Caco-2 (cell line): ENCODE data around the gene TEX22. TPM values are rescaled to one million over a fixed set of nuclear protein-coding genes. Genes with fewer than 3 reads are reported as not detected.

Experiments used
- BruUV-seq: library from RNA; stranded (reverse); fragments of 400-500 nt; replicated peaks from 2 replicates; lab custom pipeline; 2021; lab: Mats Ljungman, UMichigan
- CTCF ChIA-PET: fragments of 300-600 bp; sonication (Branson Sonifier 250); formaldehyde crosslinking; loops from one replicate; lab custom pipeline; 2022; ENCODE audit warnings: antibody characterized with exemption; lab: Charles Lee
- POLR2A ChIA-PET: fragments of 300-600 bp; sonication (Branson Sonifier 250); formaldehyde crosslinking; loops from one replicate; lab custom pipeline; 2022; ENCODE audit warnings: antibody characterized with exemption; lab: Charles Lee
- DNase-seq, 2 experiments: peaks; one replicate each; pipeline versions ENCODE4 v3.0.0 to v3.0.0-alpha.2; 2020 to 2022
- H3K27me3 ChIP-seq: replicated peaks from 2 replicates; pipeline ENCODE4 v1.6.0; 2011; ENCODE audit warnings: low read length; ENCODE audit not compliant: control insufficient read depth, insufficient read depth
- H3K36me3 ChIP-seq: 2 replicates; pipeline ENCODE4 v1.5.1; 2011; ENCODE audit warnings: low read length; ENCODE audit not compliant: control insufficient read depth, insufficient read depth
- H3K4me1 ChIP-seq: fragments of 250-450 bp; sonication (Bioruptor Pico); 2 replicates; pipeline ENCODE4 v1.5.1; 2020; ENCODE audit warnings: mild to moderate bottlenecking
- H3K4me3 ChIP-seq: 2 replicates; pipeline ENCODE4 v1.5.1; 2011; ENCODE audit warnings: low read depth, mild to moderate bottlenecking, control low read depth, low read length
- H3K9me3 ChIP-seq: fragments of 250-450 bp; sonication (Bioruptor Pico); 2 replicates; pipeline ENCODE4 v1.5.1; 2020; ENCODE audit warnings: mild to moderate bottlenecking, moderate library complexity
- H3K27ac Mint-ChIP-seq: one replicate; pipeline ENCODE4 v1.8.0; 2022; ENCODE audit warnings: mixed read lengths; ENCODE audit not compliant: unreplicated experiment
- H3K27me3 Mint-ChIP-seq: one replicate; pipeline ENCODE4 v1.8.0; 2022; ENCODE audit warnings: mixed read lengths; ENCODE audit not compliant: insufficient read depth, unreplicated experiment
- H3K36me3 Mint-ChIP-seq: one replicate; pipeline ENCODE4 v1.8.0; 2022; ENCODE audit warnings: mild to moderate bottlenecking, mixed read lengths; ENCODE audit not compliant: insufficient read depth, unreplicated experiment
- H3K4me1 Mint-ChIP-seq: one replicate; pipeline ENCODE4 v1.8.0; 2022; ENCODE audit warnings: low read depth, mixed read lengths; ENCODE audit not compliant: unreplicated experiment
- H3K4me3 Mint-ChIP-seq: one replicate; pipeline ENCODE4 v1.8.0; 2022; ENCODE audit warnings: mild to moderate bottlenecking, moderate library complexity, mixed read lengths; ENCODE audit not compliant: unreplicated experiment
- H3K9me3 Mint-ChIP-seq: one replicate; pipeline ENCODE4 v1.8.0; 2022; ENCODE audit warnings: mixed read lengths; ENCODE audit not compliant: unreplicated experiment
- CTCF ChIP-seq, 2 experiments: fragments of 200-600 bp in 1 of 2; IDR thresholded peaks; 1 replicate in 1 of 2; 2 replicates in 1 of 2; pipeline versions ENCODE4 v1.5.1 to v1.8.0; 2011 to 2022; ENCODE audit warnings: antibody characterized with exemption in 1 of 2, control low read depth in 1 of 2, inconsistent platforms in 1 of 2, low read depth in 1 of 2, low read length in 1 of 2, mild to moderate bottlenecking in 1 of 2, moderate library complexity in 1 of 2; ENCODE audit not compliant: insufficient read depth in 1 of 2, severe bottlenecking in 1 of 2, unreplicated experiment in 1 of 2
- intact Hi-C: fragments of 100-400 bp; cut with micrococcal nuclease; formaldehyde crosslinking; loops from one replicate; pipeline ENCODE4 v1.10.0; 2022; ENCODE audit not compliant: unreplicated experiment
- total RNA-seq: library from RNA; stranded (reverse); gene quantifications from 2 replicates; pipeline ENCODE4 v1.2.3, GENCODE V29; 2022

The TEX22 gene
- total RNA-seq, 1 experiment from 2014 or later: 0.86 TPM

GRCh38 chr14:105449276-105450122 lies 51.2 kb downstream of the TEX22 start:
- no peaks in the 10 kb centered on the region for H3K27me3 Mint-ChIP-seq
- CTCF ChIA-PET: no interaction called here
- no peak overlapping the region for H3K4me3 Mint-ChIP-seq
- Histone ChIP-seq H3K4me1 (no peaks in the 10 kb centered on the region), H3K9me3 (no peaks in the 10 kb centered on the region), H3K36me3 (peaks cover 3% of the 10 kb centered on the region), H3K4me3 (no peak overlapping the region), H3K27me3 (no peaks in the 10 kb centered on the region)
- H3K4me1 Mint-ChIP-seq: no peaks in the 10 kb centered on the region
- H3K27ac Mint-ChIP-seq: no peak overlapping the region
- peak in 1 of 2 experiments; percentile 25 for DNase-seq
- intact Hi-C loops: no loop called here
- POLR2A ChIA-PET: no interaction called here
- no TSS peak for BruUV-seq
- H3K36me3 Mint-ChIP-seq: peaks cover 38% of the 10 kb centered on the region
- TF ChIP-seq CTCF (IDR thresholded peaks at IDR 0.05; ENCODE audit: insufficient read depth in 1 of 2, low read depth in 1 of 2, low read length in 1 of 2, severe bottlenecking in 1 of 2, unreplicated experiment in 1 of 2): no peak
- H3K9me3 Mint-ChIP-seq: no peaks in the 10 kb centered on the region

- ChIA-PET CTCF (no interaction called here), POLR2A (no interaction called here)
- H3K4me3 ChIP-seq: no peak overlapping the region
- Mint-ChIP-seq H3K9me3 (no peaks in the 10 kb centered on the region), H3K27ac (no peak overlapping the region), H3K4me1 (no peaks in the 10 kb centered on the region), H3K27me3 (no peaks in the 10 kb centered on the region), H3K36me3 (peaks cover 44% of the 10 kb centered on the region), H3K4me3 (no peak overlapping the region)
- no peak for TF ChIP-seq CTCF (IDR thresholded peaks at IDR 0.05; ENCODE audit: insufficient read depth in 1 of 2, low read depth in 1 of 2, low read length in 1 of 2, severe bottlenecking in 1 of 2, unreplicated experiment in 1 of 2)
- H3K9me3 ChIP-seq: no peaks in the 10 kb centered on the region
- peak in 1 of 2 experiments; percentile 28 for DNase-seq
- BruUV-seq: no TSS peak
- peaks cover 3% of the 10 kb centered on the region for H3K36me3 ChIP-seq
- H3K4me1 ChIP-seq: no peaks in the 10 kb centered on the region
- intact Hi-C loops: no loop called here
- H3K27me3 ChIP-seq: no peaks in the 10 kb centered on the region
These were observed 51.8 kb downstream of the TEX22 start for GRCh38 chr14:105450123-105450505.

- Histone ChIP-seq H3K4me1 (no peaks in the 10 kb centered on the region), H3K9me3 (no peaks in the 10 kb centered on the region), H3K27me3 (no peaks in the 10 kb centered on the region), H3K4me3 (no peak overlapping the region), H3K36me3 (peaks cover 3% of the 10 kb centered on the region)
- Mint-ChIP-seq H3K4me1 (no peaks in the 10 kb centered on the region), H3K36me3 (peaks cover 54% of the 10 kb centered on the region), H3K27ac (no peak overlapping the region), H3K9me3 (no peaks in the 10 kb centered on the region), H3K4me3 (no peak overlapping the region), H3K27me3 (no peaks in the 10 kb centered on the region)
- no TSS peak for BruUV-seq
- ChIA-PET POLR2A (interaction anchor here (0.6 kb wide), 1 partner anchor 60 kb away, joined by 6 read pairs; no protein-coding TSS in a partner anchor), CTCF (interaction anchor here (0.6 to 1.0 kb wide), 2 partner anchors 80 to 275 kb away, joined by 4 to 13 read pairs; no protein-coding TSS in a partner anchor)
- TF ChIP-seq CTCF (IDR thresholded peaks at IDR 0.05; ENCODE audit: insufficient read depth in 1 of 2, low read depth in 1 of 2, low read length in 1 of 2, severe bottlenecking in 1 of 2, unreplicated experiment in 1 of 2): no peak
- peak in 1 of 2 experiments; percentile 20 for DNase-seq
- intact Hi-C loops: no loop called here
These were observed 52.8 kb downstream of the TEX22 start for GRCh38 chr14:105450864-105451720.
